Lung (tissue), 12 donors: ENCODE measurements around the gene AKR1C4. TPM values are rescaled to one million over a fixed set of nuclear protein-coding genes. Genes with fewer than 3 reads are reported as not detected.
"Not testable (repeated sequence)": the region's sequence is repeated elsewhere in the genome, so short reads cannot be mapped to it uniquely, and the experiment has no call there.

Experiments used
- ATAC-seq: fragments of 200-7000 bp; cut with Tn5 transposase; one replicate; pipeline ENCODE4 v1.9.1; 2020; ENCODE audit warnings: moderate number of reproducible peaks; ENCODE audit not compliant: insufficient read depth, low FRiP score
- DNase-seq, 3 donors: peaks; one replicate each; pipeline ENCODE4 v3.0.0-alpha.2; 2013 to 2017
- H3K27ac ChIP-seq, 2 donors: one replicate each; pipeline ENCODE4 v1.5.1; 2013; ENCODE audit warnings: mild to moderate bottlenecking in 2 of 2, moderate library complexity in 2 of 2, control low read depth in 1 of 2, inconsistent platforms in 1 of 2, low read depth in 1 of 2, low read length in 1 of 2
- H3K27me3 ChIP-seq, 3 donors: one replicate each; pipeline ENCODE4 v1.5.1; 2013; ENCODE audit warnings: low read length in 2 of 3; ENCODE audit not compliant: control insufficient read depth in 3 of 3, insufficient read depth in 3 of 3
- H3K36me3 ChIP-seq, 4 donors: one replicate each; pipeline ENCODE4 v1.5.1; 2013; ENCODE audit warnings: low read length in 4 of 4, mild to moderate bottlenecking in 1 of 4, moderate library complexity in 1 of 4; ENCODE audit not compliant: control insufficient read depth in 4 of 4, insufficient read depth in 4 of 4
- H3K4me1 ChIP-seq, 5 donors: one replicate each; pipeline ENCODE4 v1.5.1; 2013; ENCODE audit warnings: low read length in 5 of 5, mild to moderate bottlenecking in 2 of 5, moderate library complexity in 1 of 5; ENCODE audit not compliant: control insufficient read depth in 5 of 5, insufficient read depth in 5 of 5
- H3K4me3 ChIP-seq: one replicate; pipeline ENCODE4 v1.5.1; 2013; ENCODE audit warnings: mild to moderate bottlenecking, control low read depth, moderate library complexity
- H3K9ac ChIP-seq, 2 donors: one replicate each; pipeline ENCODE4 v1.5.1; 2013; ENCODE audit warnings: low read length in 2 of 2, control low read depth in 1 of 2; ENCODE audit not compliant: insufficient read depth in 1 of 2
- H3K9me3 ChIP-seq, 4 donors: one replicate each; pipeline ENCODE4 v1.5.1; 2013; ENCODE audit warnings: low read length in 3 of 4, mild to moderate bottlenecking in 1 of 4, moderate library complexity in 1 of 4; ENCODE audit not compliant: control insufficient read depth in 4 of 4, insufficient read depth in 3 of 4
- CTCF ChIP-seq: IDR thresholded peaks from 2 replicates; pipeline ENCODE4 v1.5.1; 2012; ENCODE audit warnings: mild to moderate bottlenecking; ENCODE audit errors: control extremely low read depth, extremely low read depth
- WGBS, 2 donors: extraction: QIAGEN DNeasy Blood & Tissue Kit; methylation state at CpG; one replicate each; pipeline ENCODE4 v1.1.7; 2013; 5-methylcytosine and 5-hydroxymethylcytosine counted together
- polyA plus RNA-seq, 2 donors: library from polyadenylated mRNA; stranded (reverse); fragments of 200-250 nt; gene quantifications; one replicate each; pipeline ENCODE4 v1.2.1, GENCODE V29; 2013
- total RNA-seq, 2 donors: library from RNA; depleted of rRNA in 1 of 2; stranded (reverse); fragments of >200 nt in 1 of 2; gene quantifications; one replicate each; pipeline ENCODE4 v1.2.1, GENCODE V29; 2014 to 2021
- donor health status: control.
- donor health status: control.
- donor health status: Bipolar disorder and iron deficiency.
- donor health status: healthy.
- donor health status: DM: yes; HTN: yes; CAD: no.

Gene AKR1C4
- total and polyA plus RNA-seq, 4 donors = 0.02 TPM; not detected in 3

- no peak for TF ChIP-seq CTCF
- Histone ChIP-seq H3K9ac (no peak overlapping the region), H3K4me1 (no peaks in the 10 kb centered on the region), H3K36me3 (no peaks in the 10 kb centered on the region), H3K9me3 (peaks cover 0 to 4% (median 0%) of the 10 kb centered on the region in 4 donors), H3K27ac (no peak overlapping the region), H3K27me3 (no peaks in the 10 kb centered on the region), H3K4me3 (no peak overlapping the region)
- no peak for ATAC-seq
- WGBS, 2 donors = 41 to 44% methylated on average over 2 of the region's 2 CpGs
- DNase-seq = no peak
Measured at GRCh38 chr10:5216801-5217200, 20.2 kb downstream of the AKR1C4 start.

- Histone ChIP-seq H3K27ac (no peak overlapping the region), H3K36me3 (no peaks in the 10 kb centered on the region), H3K27me3 (no peaks in the 10 kb centered on the region), H3K9me3 (peaks cover 0 to 4% (median 0%) of the 10 kb centered on the region in 4 donors), H3K9ac (no peak overlapping the region), H3K4me3 (no peak overlapping the region), H3K4me1 (no peaks in the 10 kb centered on the region)
- ATAC-seq (no peak), DNase-seq (no peak)
- no peak for TF ChIP-seq CTCF
- 70% methylated on average over 3 of the region's 3 CpGs for WGBS, 2 donors
Measured at GRCh38 chr10:5219262-5219661, 22.6 kb downstream of the AKR1C4 start.

- H3K4me3 ChIP-seq, H3K4me1 ChIP-seq, H3K36me3 ChIP-seq, H3K9me3 ChIP-seq, H3K27me3 ChIP-seq, ATAC-seq, H3K9ac ChIP-seq, DNase-seq, H3K27ac ChIP-seq: not testable (repeated sequence)
- 83 to 84% methylated on average over 7 of the region's 7 CpGs for WGBS, 2 donors
Measured at GRCh38 chr10:5222942-5223341, 26.3 kb downstream of the AKR1C4 start.

- Histone ChIP-seq H3K27me3 (no peaks in the 10 kb centered on the region), H3K4me3 (no peak overlapping the region), H3K4me1 (peaks cover 0 to 3% (median 0%) of the 10 kb centered on the region in 5 donors), H3K36me3 (no peaks in the 10 kb centered on the region), H3K9me3 (no peaks in the 10 kb centered on the region), H3K27ac (no peak overlapping the region), H3K9ac (no peak overlapping the region)
- DNase-seq (no peak), ATAC-seq (no peak)
- WGBS, 2 donors = 87 to 93% methylated on average over 8 of the region's 8 CpGs
- no peak for TF ChIP-seq CTCF
Measured at GRCh38 chr10:5229019-5229418, 32.4 kb downstream of the AKR1C4 start.
